C1 segment of cervical spinal cord (tissue), 14 donors: ENCODE data around the gene DST.

ENCODE experiments used
- DNase-seq, 14 donors: peaks; one replicate each; lab custom pipeline; 2025; lab: John Stamatoyannopoulos, UW

The DST gene

DNA sequence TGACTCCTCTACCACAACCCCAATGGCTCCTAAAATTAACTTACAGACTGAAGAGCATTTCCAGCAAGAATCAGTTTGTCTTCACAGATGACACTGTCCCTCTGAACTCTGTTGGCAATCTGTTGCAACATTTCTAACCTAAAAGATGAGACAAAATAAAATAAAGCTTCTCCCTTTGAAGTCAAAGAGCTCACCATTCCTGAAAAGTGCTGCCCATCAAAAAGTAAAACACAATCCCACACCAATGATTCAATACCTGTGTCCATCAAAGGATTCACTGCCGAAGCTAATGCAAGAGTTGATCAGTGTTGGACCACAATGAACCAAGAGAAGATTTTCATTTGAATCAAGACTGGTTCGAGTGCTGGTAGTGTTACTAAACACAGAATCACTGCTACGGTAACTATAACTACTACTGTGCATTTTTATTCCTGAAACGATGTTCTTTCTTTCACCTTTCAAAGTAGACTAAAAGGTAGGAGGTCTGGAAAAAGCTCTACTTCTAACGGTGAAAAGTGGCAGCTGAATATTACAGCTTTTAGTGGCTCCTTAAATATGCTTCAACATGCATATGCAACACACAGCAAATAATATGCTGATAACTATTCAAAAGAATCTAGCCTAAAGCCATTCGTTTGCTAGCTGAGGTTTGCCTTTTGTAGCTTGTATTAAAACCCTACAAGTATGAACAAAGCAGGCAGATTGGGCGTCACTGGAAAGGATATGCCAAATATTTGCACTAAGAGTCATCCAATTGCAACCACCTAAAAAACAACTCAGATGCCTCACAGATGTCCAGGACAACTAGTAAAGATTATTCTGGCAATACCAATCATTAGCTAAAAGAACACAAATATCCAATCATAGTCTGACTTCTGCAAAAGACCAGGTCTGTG is at the start of gene DST:
Gene DST (minus strand): TSS at position 524 of the 896 bp plus-strand sequence.
- no peak for DNase-seq

DNA sequence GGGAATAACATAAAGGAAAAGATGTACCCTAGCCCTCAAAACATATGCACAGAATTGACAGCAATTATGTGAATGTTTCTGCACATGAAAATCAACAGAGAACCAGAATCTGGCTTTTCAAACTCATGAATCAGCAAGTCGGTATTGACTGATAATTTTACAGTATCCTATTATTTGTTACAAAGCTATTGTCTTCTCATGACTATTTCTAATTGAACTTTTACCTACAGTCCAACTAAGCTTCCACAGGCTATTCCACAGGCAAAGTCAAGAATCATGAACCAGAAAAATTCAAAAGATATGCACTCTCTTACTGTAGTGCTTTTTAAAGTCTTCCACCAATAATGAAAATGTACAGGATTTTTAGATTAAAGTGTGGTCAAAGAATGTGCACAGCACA is 49.1 kb upstream of the DST start:
- no peak for DNase-seq

DNA sequence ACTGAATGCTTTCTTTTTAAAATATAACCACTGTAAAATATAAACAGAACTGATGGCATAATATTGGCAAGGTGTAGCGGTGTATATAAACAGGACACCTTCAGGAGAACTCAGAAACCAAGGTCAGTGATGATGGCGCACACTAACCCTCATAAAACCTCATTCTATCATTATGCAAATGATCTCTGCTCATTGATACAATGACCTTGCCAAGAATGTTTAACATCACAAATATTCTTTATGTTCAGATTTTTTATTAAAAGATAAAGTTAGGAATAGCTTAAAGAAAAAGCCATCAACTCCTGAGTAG is 48.6 kb upstream of the DST start:
- DNase-seq, result no peak

DNA sequence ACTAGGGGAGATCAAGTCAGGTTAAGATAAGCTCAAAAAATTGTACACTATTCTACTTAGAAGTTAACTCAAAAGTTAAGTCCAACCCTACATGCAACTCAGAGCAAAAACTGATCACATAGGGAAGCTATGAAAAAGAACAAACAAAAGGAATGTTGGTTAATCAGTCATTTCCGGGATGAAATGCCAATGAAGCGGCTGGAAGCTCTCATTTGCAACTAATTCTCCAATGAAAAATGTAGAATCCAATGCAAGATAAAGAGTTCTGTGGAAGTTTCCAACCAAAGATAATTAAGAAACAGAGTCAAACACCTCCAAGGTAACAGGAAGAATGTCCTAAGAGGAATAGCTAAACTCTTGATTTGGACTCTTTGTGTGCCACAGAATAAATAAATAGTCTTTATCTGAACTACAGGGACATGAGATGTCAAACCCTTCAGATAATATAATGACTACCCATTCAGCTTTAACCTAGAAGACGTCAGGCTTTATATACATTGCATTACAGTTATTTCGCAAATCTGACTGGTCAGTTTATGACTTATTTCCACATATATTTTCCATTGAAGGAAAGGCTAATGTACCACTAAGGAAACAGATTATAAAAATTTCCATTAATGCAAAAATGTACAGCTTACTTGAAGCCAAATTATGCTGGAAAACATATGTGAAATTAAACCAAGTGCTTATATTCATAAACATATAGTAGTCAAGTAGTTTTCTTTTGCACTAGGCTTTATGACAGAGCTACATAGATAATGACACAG is 48.0 kb upstream of the DST start:
- DNase-seq, result no peak

DNA sequence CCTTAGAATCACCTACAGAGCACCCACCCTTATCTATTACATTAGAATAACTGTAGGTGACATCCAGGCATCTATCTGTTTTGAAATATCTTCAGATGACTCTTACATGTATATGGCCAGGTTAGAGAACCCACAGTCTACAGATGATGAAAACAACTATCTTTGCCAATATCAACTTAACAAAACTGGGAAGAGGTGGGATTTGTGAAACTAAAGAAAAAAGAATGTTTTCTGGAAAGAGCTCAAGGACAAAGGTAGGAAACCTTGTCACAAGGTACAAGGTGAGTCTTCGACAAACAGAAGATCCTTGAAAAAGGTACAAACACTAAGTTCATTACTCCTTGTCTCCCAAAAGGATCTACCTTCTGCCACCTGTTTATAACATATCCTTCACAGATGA is 47.0 kb upstream of the DST start:
- DNase-seq, result no peak

DNA sequence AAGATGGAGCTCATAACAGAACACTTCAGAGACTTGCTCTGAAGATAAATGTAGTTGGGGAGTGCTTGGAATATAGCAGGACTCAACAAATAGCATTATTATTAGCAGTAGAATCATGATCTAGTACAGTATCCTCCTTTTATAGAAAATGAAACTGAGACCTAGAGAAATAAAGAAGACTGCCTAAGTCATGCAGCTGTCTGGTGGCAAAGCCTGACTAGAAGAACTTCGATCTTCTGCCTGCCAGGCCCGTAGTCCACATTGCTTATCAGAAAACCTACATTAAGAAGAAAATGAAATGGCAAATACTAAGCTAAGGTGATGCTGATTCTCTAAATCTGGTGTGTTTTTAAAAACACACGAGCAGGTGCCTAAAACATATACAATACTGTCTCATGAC is 46.4 kb upstream of the DST start:
- no peak for DNase-seq

DNA sequence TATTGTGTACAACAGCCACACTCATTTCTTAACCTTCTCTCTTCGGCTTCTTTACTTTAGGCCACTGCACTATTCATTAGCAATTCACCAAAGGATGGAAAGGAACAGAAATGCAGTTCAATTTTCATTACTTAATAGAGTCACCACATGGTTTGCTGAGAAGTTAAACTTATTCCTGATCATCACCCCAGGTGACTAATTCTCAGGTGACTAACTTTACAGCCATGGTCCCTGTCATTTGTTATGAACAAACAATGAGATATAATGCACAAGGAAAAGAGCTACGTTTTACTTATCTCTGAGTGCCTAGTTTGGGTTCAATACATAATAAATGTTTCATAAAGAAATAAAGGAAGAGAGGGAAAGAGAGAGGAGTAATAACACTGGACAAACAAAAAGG is 45.8 kb upstream of the DST start:
- no peak for DNase-seq

DNA sequence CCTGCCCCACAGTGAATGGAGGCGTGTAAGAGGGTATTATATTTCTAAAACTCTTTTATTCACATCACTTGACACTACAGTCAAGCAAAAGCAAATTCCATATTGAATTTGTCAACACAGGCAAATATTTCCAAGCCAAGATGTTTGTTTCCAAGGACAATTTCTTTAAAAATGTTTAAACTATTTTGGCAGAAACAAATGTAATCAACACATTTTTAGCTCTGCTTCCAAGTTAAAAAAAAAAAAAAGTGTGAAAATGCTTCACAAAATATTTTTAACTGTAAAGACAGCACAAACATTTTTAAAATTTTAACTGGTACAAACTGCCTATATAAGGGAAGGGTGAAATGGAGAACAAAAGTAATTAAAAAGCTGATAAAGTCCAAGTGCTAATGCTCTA is 44.9 kb upstream of the DST start:
- no peak for DNase-seq

DNA sequence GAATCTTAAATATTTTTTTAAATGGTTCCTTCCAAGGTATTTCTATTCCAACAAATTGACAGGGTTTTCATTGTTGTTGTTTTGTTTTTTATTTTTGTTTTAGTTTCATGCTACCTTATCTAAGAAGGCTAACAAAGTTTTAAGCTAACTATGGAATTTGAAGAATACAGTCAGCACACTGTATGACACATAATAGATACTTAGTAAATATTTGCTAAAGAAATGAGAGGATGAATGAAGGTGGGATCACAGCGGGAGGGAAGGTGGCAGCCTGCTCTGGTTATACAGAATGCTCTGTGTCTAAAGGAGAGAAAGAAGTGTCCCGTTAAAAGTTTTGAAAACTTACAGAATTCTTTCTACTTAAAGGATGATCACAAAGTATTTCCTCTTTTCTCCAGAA is 43.7 kb upstream of the DST start:
- DNase-seq, result no peak

DNA sequence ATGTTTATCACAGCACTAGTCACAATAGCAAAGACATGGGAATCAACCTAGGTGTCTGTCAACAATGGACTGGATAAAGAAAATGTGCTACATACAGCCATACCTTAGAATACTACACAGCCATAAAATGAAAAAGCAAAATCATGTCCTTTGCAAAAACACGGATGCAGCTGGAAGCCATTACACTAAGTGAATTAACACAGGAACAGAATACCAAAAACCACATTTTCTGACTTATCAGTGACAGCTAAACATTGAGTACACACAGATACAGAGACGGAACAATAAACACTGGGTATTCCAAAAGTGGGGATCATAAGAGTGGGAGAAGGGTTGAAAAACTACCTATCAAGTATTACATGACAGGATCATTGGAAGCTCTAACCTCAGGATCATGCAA is 43.3 kb upstream of the DST start:
- no peak for DNase-seq

DNA sequence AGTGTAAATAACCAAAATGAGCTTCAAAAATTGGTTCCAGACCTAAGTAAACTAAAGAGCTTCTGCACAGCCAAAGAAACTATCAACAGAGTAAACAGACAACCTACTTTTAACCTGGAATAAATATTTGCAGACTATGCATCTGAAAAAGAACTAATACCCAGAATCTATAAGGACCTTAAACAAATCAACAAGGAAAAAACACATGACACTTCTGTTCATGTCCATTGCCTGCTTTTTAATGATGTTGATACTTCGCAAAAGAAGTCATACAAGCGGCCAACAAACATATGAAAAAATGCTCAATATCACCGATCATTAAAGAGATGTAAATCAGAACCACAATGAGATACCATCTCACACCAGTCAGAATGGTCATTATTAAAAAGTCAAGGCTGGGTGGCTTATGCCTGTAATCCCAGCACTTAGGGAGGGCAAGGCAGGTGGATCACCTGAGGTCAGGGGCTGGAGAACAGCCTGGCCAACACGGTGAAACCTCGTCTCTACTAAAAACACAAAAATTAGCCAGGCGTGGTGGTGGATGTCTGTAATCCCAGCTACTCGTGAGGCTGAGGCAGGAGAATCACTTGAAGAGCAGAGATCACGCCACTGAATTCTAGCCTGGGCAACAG is 42.5 kb upstream of the DST start:
- no peak for DNase-seq

DNA sequence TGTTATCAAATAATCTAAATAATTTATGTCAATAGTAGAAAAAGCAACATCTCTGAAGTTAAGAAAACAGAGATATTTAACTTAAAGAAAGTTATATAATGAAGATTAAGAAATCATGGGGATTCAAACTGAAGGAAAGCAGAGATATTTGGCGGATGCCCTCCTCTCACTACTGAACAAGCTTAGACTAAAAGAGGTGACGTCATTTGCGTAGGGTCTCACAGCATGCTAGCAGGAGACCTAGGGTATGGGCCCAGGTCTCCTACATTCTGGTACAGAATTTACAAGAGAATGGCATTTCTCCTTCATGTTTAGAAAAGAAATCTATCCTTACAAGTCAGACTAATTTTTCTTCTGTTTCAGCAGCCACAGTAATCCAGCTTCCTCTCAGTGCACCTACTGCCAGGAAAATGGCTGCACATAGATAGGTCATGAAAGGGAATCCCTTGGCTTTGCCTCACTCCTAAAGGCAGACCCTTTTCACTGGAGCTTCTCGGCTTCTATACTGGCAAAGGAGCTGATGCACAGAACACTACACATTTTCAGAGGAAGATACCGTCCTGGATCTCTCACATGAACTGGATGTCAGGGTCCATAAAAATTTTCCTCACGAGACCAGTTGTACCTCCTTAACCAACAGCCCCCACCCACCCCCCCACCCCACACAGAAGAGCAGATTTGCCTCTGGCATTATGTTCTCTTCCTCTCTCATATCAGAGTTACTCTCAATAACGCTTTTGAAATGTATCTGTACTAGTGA is 41.8 kb upstream of the DST start:
- DNase-seq, result no peak

DNA sequence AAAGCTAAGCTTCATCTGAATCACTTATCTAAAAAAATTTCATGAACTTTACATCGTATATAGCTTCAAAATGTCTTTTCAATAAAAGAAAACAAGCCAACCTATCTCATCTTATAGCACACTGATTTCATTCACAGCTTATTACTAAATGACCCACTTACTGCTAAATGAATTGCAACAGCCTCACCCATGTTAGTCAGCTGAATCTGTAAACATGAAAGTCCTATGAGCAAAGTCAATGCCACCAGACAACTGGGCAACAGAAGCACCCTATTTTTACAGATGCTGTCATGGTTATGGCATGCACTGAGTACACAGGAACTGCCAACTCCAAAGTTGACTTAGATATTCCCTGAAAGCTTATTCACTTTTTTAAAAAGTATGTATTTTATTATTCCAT is 41.2 kb upstream of the DST start:
- DNase-seq, result no peak

DNA sequence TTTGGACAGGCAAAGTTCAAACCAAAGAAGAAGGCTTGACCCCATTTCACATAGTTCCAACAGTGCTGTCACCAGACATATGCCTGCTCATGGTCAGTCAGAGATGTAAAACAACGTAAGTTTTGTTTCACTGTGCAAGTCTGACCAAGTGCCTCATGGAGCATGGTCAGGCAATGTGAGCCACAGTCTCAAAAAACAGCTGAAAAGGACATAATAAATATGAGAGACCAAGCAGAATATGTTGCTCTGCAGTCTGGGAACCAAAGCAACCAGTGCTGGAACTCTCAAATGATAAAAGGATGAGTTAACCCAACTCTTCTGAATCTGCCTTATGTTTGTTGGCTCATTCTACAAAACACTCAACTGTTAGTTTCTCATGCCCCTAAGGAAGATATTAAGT is 39.9 kb upstream of the DST start:
- no peak for DNase-seq

DNA sequence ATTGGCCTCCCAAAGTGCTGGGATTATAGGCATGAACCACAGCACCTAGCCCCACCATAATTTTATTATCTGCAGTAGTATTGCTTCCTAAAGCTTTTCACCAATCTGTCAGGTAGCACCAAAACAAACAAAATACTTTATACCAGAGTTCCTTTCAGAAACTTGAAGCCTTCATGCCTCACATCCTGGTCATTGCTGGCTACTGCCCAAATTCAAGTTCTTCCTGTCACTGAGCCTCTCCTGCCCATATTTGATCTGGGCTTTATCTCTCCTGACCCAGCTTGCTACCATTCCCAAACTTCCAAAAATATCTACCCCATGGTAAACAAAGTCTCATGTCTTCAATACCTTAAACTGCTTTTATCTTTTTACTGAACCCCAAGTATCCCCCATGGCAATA is 34.9 kb upstream of the DST start:
- DNase-seq, result no peak

DNA sequence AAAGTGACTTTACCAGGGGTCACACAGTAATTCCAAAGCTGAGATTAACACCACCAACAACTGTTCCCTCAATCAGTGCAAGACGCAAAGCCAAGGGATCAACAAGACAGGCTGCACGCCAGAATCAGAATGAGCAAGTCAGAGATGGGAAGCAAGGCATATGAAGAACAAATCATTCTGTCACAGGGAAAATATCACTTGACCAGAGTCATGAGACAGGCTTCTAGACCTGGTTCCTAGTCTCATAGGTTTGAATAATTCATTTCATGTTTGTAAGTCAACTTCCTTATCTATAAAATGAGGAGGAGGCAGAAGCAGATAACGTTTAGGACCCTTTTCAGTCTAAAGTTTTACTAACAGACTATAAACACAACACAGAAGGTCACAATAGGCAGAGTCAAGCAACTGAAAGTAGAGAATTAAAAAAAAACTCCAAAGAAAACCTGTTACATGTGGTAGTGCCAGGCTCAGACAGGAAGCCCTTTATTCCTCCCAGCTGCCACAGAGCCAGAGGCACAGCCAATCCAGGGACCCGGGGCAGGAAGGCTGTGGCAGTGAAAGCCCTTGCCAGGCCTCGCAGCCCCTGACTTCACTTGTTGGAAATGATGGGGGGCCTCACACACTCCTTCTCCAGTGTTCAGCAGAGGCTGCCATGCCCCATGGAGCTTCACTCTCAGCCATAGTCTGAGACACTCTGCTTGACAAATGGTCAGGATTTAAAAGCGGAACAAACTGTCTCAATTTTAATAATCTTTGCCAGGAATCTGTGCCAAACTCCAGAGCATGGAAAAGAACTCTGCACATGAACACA is 29.2 kb upstream of the DST start:
- DNase-seq, result peak in 13 of 14 donors; percentile 21 to 84 (median 73)

DNA sequence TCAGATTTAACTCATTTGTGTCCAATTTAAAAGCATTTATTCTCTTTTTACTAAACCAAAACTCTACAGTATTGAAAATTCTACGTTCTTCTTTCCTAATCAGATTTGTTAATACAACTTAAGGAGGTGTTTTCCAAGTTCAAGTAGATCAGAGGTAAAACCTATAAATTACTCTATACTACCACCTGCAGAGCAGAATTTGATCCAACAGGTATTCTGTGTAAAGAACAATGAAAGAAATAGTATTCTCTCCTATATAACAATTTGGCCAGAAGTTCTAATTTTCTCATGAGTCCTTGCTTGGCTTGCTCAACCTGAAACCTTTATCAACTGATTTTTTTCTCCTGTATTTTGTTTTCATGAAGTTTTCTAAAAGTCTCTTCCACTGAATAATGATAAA is 28.5 kb upstream of the DST start:
- no peak for DNase-seq

DNA sequence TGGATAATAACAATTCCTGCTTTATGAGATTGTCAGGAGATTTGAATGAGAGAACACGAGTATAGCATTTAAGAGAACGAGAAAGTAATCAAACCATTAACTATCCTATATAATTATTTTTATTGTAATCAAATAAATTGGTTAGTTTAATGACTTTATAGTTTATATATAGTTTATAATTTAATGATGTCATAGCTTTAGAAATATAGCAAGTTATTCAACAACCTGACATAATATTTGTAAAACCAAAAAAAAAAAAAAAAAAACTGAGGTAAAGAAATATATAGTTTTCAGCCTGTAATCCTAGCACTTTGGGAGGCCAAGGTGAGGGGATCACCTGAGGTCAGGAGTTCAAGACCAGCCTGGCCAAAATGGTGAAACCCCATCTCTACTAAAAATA is 26.4 kb upstream of the DST start:
- DNase-seq, result no peak

DNA sequence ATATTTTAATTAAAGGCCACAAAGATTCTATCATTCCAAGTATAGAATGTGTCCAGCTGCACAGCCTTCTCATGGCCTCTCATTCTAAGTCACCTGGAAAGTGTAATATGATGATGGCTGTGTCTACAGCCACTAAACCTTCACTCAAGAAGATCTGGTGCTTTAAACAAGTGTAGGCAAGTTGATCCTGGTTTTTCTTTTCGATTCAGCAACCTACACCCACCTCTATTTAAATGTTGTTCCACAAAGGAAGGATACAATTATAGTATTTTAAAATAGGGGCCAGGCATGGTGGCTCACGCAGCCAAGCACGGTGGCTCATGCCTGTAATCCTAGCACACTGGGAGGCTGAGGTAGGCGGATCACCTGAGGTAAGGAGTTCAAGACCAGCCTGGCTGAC is 25.5 kb upstream of the DST start:
- DNase-seq, result no peak

DNA sequence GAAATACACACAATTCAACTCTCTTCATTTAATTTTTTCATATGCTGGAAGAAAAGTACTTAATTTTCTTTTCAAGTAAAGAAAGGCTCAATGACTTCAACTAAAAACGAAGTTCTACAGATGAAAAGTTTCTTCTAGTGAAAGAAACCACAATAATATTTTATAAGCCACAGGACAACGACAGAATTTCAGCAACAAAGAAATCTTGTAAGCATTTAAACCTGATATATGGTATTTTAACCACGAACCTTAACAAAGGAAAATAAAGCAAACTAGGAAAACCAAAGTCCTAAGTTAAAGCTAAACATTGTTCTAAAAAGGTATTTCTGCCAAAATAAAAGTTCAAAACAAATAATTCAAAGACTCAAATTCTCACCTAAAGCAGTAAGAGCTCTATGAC is 24.6 kb upstream of the DST start:
- no peak for DNase-seq

DNA sequence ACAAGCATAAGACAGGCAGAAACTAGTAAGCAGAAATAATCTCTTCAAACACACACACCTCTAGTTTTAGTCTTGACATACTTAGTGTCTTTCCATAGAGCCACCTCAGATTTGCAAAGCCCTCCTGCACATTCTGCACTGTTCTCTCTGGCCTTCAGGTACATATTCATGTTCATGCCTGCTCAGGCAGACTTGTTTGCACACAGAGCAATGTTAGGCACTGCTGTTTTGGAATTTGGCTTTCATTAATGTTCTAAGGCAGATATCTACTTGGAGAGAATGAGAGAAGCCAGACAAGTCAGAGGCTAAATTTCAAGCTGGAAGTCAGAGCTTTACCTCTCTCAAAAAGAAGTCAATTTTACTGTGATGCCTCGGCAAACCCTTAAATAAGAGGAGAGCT is 21.3 kb upstream of the DST start:
- peak in 1 of 14 donors; percentile 28 for DNase-seq
